HepG2 (cell line): ENCODE data around the gene UGT1A8. TPM values are rescaled to one million over a fixed set of nuclear protein-coding genes. Genes with fewer than 3 reads are reported as not detected.
A peak's percentile ranks its signal among the peaks of the same experiment; 100 is the strongest.

Experiments
- CREB1 ChIP-seq, 2 experiments: fragments of 450-650 bp in 1 of 2; IDR thresholded peaks; 2 replicates each; pipeline ENCODE4 v1.6.1; 2016 to 2017; ENCODE audit warnings: control low read depth in 1 of 2, mild to moderate bottlenecking in 1 of 2, missing compliant biosample characterization in 1 of 2, missing genetic modification characterization in 1 of 2
- CTCF ChIP-seq: sonication (generic); formaldehyde crosslinking; IDR thresholded peaks from 2 replicates; pipeline ENCODE4 v1.5.0; 2020; ENCODE audit warnings: mild to moderate bottlenecking, missing genetic modification reagents, moderate library complexity
- EHMT2 ChIP-seq: fragments of 200-600 bp; sonication (generic); IDR thresholded peaks from 2 replicates; pipeline ENCODE4 v1.7.0; 2017; ENCODE audit warnings: antibody characterized with exemption, low read depth, low read length, borderline replicate concordance
- GMEB2 ChIP-seq: IDR thresholded peaks from 2 replicates; pipeline ENCODE4 v1.6.1; 2016; ENCODE audit warnings: missing biosample characterization, missing genetic modification reagents, low read depth
- KDM1A ChIP-seq: IDR thresholded peaks from 2 replicates; pipeline ENCODE4 v1.6.1; 2016; ENCODE audit warnings: missing compliant biosample characterization
- MIER2 ChIP-seq: IDR thresholded peaks from 2 replicates; pipeline ENCODE4 v1.6.1; 2016; ENCODE audit warnings: missing biosample characterization, missing genetic modification reagents
- MLXIP ChIP-seq: sonication (generic); formaldehyde crosslinking; IDR thresholded peaks from 2 replicates; pipeline ENCODE4 v1.9.0; 2021; ENCODE audit warnings: missing genetic modification reagents, borderline replicate concordance
- NBN ChIP-seq: fragments of 450-650 bp; conservative IDR thresholded peaks from 2 replicates; pipeline ENCODE4 v1.6.1; 2017
- PAWR ChIP-seq: sonication (generic); formaldehyde crosslinking; IDR thresholded peaks from 2 replicates; pipeline ENCODE4 v1.4.0; 2020; ENCODE audit warnings: missing genetic modification reagents, mild to moderate bottlenecking, borderline replicate concordance
- PHF8 ChIP-seq: sonication (generic); formaldehyde crosslinking; IDR thresholded peaks from 2 replicates; pipeline ENCODE4 v1.5.0; 2020; ENCODE audit warnings: missing genetic modification reagents
- SETDB1 ChIP-seq: sonication (generic); formaldehyde crosslinking; IDR thresholded peaks from 2 replicates; pipeline ENCODE4 v1.5.1; 2020; ENCODE audit warnings: missing genetic modification reagents, mild to moderate bottlenecking, borderline replicate concordance
- ZBTB7B ChIP-seq: sonication (generic); formaldehyde crosslinking; IDR thresholded peaks from 2 replicates; pipeline ENCODE4 v1.4.0; 2020; ENCODE audit warnings: missing genetic modification reagents
- ZKSCAN5 ChIP-seq: sonication (generic); formaldehyde crosslinking; IDR thresholded peaks from 2 replicates; pipeline ENCODE4 v1.5.1; 2020; ENCODE audit warnings: mild to moderate bottlenecking, missing genetic modification reagents
- ZNF616 ChIP-seq: sonication (generic); formaldehyde crosslinking; IDR thresholded peaks from 2 replicates; pipeline ENCODE4 v1.5.0; 2020; ENCODE audit warnings: low read depth, mild to moderate bottlenecking, missing genetic modification reagents
- ZNF674 ChIP-seq: sonication (generic); formaldehyde crosslinking; IDR thresholded peaks from 2 replicates; pipeline ENCODE4 v1.5.0; 2020; ENCODE audit warnings: low read depth, mild to moderate bottlenecking, missing genetic modification reagents
- ZNF678 ChIP-seq: sonication (generic); formaldehyde crosslinking; IDR thresholded peaks from 2 replicates; pipeline ENCODE4 v1.4.0; 2020; ENCODE audit warnings: mild to moderate bottlenecking, missing genetic modification reagents
- ZNF780A ChIP-seq: sonication (generic); formaldehyde crosslinking; IDR thresholded peaks from 2 replicates; pipeline ENCODE4 v1.8.0; 2022; ENCODE audit warnings: mild to moderate bottlenecking, missing genetic modification reagents, moderate library complexity
- ZSCAN31 ChIP-seq: sonication (generic); formaldehyde crosslinking; IDR thresholded peaks from 2 replicates; pipeline ENCODE4 v1.5.0; 2020; ENCODE audit warnings: low read depth, mild to moderate bottlenecking, missing genetic modification reagents
- ZZZ3 ChIP-seq: sonication (generic); formaldehyde crosslinking; IDR thresholded peaks from 2 replicates; pipeline ENCODE4 v1.4.0; 2020; ENCODE audit warnings: missing genetic modification reagents, mild to moderate bottlenecking, borderline replicate concordance
- polyA plus RNA-seq, 8 experiments: library from polyadenylated mRNA; depleted of rRNA in 3 of 8; stranded (reverse) in 7 of 8; unstranded in 1 of 8; fragments of >200 nt; fragmentation: Illumina TruSeq in 4 of 8; extraction: Trizol in 4 of 8; gene quantifications; 2 replicates each; pipeline versions ENCODE4 v1.2.1 to v1.2.3, GENCODE V29; 2011 to 2016; ENCODE audit warnings: low read depth in 4 of 8, missing spikeins in 1 of 8, mixed read lengths in 1 of 8; ENCODE audit not compliant: insufficient read depth in 1 of 8
- total RNA-seq, 5 experiments: library from RNA; depleted of rRNA; stranded (reverse); fragments of >200 nt; fragmentation: Illumina TruSeq; extraction: Trizol; gene quantifications; 2 replicates each; pipeline ENCODE4 v1.2.3, GENCODE V29; 2016; ENCODE audit warnings: low read depth in 1 of 5
- TF ChIP-seq, protein P1 (sequence below): sonication (generic); formaldehyde crosslinking; IDR thresholded peaks from 2 replicates; pipeline ENCODE4 v1.5.0; 2020; ENCODE audit warnings: missing genetic modification reagents
- TF ChIP-seq, protein P2 (sequence below): sonication (generic); formaldehyde crosslinking; IDR thresholded peaks from 2 replicates; pipeline ENCODE4 v1.5.1; 2020; ENCODE audit warnings: mild to moderate bottlenecking, missing genetic modification reagents, borderline replicate concordance

Gene UGT1A8
- total and polyA plus RNA-seq, 2 of the 13 experiments (the other 11 are each of a cell fraction or from before 2014, with no cell fraction given), result not detected

GRCh38 chr2:233745073-233745755, 127.8 kb downstream of the UGT1A8 start (continued):
- TF ChIP-seq CTCF (CRISPR knock-in tag), result no peak
- no peak for TF ChIP-seq PAWR (CRISPR knock-in tag)
- peak; percentile 84 for TF ChIP-seq CREB1 (IDR thresholded peaks at IDR 0.05)
- peak; percentile 93 for TF ChIP-seq CREB1 (CRISPR knock-in tag; IDR thresholded peaks at IDR 0.05)
- TF ChIP-seq ZSCAN31 (CRISPR knock-in tag), result peak; percentile 59; the same call in 1 of the 2 replicates
- TF ChIP-seq MIER2 (CRISPR knock-in tag), result peak; percentile 87
- TF ChIP-seq, protein P1, sequence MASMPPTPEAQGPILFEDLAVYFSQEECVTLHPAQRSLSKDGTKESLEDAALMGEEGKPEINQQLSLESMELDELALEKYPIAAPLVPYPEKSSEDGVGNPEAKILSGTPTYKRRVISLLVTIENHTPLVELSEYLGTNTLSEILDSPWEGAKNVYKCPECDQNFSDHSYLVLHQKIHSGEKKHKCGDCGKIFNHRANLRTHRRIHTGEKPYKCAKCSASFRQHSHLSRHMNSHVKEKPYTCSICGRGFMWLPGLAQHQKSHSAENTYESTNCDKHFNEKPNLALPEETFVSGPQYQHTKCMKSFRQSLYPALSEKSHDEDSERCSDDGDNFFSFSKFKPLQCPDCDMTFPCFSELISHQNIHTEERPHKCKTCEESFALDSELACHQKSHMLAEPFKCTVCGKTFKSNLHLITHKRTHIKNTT (CRISPR knock-in tag), result no peak
- no peak for TF ChIP-seq ZNF678 (CRISPR knock-in tag)
- TF ChIP-seq KDM1A (CRISPR knock-in tag), result 0 out of 2 replicates have a peak, but pooled peaks have one; percentile 31
- TF ChIP-seq ZBTB7B (CRISPR knock-in tag), result peak; percentile 71
- TF ChIP-seq, protein P2, sequence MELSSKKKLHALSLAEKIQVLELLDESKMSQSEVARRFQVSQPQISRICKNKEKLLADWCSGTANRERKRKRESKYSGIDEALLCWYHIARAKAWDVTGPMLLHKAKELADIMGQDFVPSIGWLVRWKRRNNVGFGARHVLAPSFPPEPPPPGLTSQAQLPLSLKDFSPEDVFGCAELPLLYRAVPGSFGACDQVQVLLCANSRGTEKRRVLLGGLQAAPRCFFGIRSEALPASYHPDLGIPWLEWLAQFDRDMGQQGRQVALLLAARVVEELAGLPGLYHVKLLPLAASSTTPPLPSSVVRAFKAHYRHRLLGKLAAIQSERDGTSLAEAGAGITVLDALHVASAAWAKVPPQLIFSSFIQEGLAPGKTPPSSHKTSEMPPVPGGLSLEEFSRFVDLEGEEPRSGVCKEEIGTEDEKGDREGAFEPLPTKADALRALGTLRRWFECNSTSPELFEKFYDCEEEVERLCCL (CRISPR knock-in tag), result 0 out of 2 replicates have a peak, but pooled peaks have one; percentile 72
- TF ChIP-seq MLXIP (CRISPR knock-in tag), result no peak
- no peak for TF ChIP-seq ZNF674
- no peak for TF ChIP-seq ZNF780A (CRISPR knock-in tag)
- no peak for TF ChIP-seq ZZZ3 (CRISPR knock-in tag)
- TF ChIP-seq ZNF616 (CRISPR knock-in tag), result no peak
- 0 out of 2 replicates have a peak, but pooled peaks have one; percentile 33 for TF ChIP-seq ZKSCAN5
- TF ChIP-seq NBN, result no peak
- TF ChIP-seq PHF8, result no peak
- TF ChIP-seq GMEB2 (CRISPR knock-in tag), result no peak
- TF ChIP-seq EHMT2, result peak; percentile 82; the same call in 1 of the 2 replicates
- TF ChIP-seq SETDB1 (CRISPR knock-in tag), result no peak
